ENCODE measurements around the gene PSD2. TPM values are rescaled to one million over a fixed set of nuclear protein-coding genes. Genes with fewer than 3 reads are reported as not detected.

Gene PSD2
- total and polyA plus RNA-seq, 10 of the 15 experiments (the other 5 are each of a cell fraction or from before 2014, with no cell fraction given), result 0.02 to 0.14 (median 0.03) TPM; not detected in 5

DNA sequence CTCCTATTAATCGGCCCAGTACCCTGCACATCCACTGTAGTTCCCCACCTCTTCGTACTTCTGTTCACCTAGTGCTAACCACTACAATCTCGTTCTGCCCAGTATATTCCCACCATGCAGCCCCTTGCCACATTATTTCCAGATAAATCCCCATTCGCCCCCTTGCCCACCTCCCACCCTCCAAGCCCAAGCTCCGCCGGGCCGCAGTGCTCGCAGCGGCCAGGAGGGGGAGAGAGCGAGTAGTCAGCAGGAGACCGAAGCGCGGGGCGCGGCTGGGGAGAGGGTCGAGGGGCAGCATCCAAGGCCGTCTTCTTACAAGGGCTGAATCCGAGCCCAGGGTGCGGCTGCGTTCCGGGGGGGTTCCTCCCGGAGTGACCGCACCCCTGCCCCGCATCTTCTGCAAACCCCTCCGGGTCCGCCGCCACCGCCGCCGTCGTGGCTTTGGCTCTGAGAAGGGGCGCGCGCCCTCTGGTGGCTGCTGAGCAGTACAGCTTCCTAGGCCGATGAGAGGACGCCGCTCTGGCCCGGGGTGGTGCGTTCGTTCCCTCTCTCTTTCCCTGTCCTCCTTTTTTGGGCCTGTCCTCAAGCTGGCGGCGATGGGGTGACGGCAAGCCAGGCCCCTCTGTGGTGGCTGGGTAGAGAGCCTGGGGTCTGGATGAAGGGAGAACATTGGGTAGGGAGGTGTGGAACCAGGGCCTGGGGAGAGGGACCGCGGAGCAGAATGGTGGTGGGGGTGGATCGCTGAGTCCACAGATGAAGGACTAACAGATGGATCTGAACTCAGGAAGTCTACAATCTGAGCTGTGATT is 30.0 kb upstream of the PSD2 start (continued):
- TF ChIP-seq, protein P1, sequence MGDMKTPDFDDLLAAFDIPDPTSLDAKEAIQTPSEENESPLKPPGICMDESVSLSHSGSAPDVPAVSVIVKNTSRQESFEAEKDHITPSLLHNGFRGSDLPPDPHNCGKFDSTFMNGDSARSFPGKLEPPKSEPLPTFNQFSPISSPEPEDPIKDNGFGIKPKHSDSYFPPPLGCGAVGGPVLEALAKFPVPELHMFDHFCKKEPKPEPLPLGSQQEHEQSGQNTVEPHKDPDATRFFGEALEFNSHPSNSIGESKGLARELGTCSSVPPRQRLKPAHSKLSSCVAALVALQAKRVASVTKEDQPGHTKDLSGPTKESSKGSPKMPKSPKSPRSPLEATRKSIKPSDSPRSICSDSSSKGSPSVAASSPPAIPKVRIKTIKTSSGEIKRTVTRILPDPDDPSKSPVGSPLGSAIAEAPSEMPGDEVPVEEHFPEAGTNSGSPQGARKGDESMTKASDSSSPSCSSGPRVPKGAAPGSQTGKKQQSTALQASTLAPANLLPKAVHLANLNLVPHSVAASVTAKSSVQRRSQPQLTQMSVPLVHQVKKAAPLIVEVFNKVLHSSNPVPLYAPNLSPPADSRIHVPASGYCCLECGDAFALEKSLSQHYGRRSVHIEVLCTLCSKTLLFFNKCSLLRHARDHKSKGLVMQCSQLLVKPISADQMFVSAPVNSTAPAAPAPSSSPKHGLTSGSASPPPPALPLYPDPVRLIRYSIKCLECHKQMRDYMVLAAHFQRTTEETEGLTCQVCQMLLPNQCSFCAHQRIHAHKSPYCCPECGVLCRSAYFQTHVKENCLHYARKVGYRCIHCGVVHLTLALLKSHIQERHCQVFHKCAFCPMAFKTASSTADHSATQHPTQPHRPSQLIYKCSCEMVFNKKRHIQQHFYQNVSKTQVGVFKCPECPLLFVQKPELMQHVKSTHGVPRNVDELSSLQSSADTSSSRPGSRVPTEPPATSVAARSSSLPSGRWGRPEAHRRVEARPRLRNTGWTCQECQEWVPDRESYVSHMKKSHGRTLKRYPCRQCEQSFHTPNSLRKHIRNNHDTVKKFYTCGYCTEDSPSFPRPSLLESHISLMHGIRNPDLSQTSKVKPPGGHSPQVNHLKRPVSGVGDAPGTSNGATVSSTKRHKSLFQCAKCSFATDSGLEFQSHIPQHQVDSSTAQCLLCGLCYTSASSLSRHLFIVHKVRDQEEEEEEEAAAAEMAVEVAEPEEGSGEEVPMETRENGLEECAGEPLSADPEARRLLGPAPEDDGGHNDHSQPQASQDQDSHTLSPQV (IDR thresholded peaks at IDR 0.05), result peak; percentile 82; the same call in 1 of the 2 replicates
- TF ChIP-seq MTA3 (IDR thresholded peaks at IDR 0.05; ENCODE audit: borderline replicate concordance, low read length) (no peak), DPF2 (IDR thresholded peaks at IDR 0.05) (peak; percentile 90), NR2C2 (IDR thresholded peaks at IDR 0.05; ENCODE audit: borderline replicate concordance, control insufficient read depth, insufficient read length, low read depth) (no peak), NR2F1 (conservative IDR thresholded peaks at IDR 0.05) (peak; percentile 61; the same call in 1 of the 2 replicates), LARP7 (IDR thresholded peaks at IDR 0.05) (peak; percentile 83), SMARCA5 (IDR thresholded peaks at IDR 0.05) (peak; percentile 96), RB1 (IDR thresholded peaks at IDR 0.05; ENCODE audit: borderline replicate concordance) (peak; percentile 97; the same call in 1 of the 2 replicates)
- TF ChIP-seq, protein P2, sequence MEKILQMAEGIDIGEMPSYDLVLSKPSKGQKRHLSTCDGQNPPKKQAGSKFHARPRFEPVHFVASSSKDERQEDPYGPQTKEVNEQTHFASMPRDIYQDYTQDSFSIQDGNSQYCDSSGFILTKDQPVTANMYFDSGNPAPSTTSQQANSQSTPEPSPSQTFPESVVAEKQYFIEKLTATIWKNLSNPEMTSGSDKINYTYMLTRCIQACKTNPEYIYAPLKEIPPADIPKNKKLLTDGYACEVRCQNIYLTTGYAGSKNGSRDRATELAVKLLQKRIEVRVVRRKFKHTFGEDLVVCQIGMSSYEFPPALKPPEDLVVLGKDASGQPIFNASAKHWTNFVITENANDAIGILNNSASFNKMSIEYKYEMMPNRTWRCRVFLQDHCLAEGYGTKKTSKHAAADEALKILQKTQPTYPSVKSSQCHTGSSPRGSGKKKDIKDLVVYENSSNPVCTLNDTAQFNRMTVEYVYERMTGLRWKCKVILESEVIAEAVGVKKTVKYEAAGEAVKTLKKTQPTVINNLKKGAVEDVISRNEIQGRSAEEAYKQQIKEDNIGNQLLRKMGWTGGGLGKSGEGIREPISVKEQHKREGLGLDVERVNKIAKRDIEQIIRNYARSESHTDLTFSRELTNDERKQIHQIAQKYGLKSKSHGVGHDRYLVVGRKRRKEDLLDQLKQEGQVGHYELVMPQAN (conservative IDR thresholded peaks at IDR 0.05), result peak; percentile 56; the same call in 1 of the 2 replicates
- TF ChIP-seq, protein P3, sequence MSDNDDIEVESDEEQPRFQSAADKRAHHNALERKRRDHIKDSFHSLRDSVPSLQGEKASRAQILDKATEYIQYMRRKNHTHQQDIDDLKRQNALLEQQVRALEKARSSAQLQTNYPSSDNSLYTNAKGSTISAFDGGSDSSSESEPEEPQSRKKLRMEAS (IDR thresholded peaks at IDR 0.05; ENCODE audit: low read depth, low read length), result 0 out of 2 replicates have a peak, but pooled peaks have one; percentile 17
- TF ChIP-seq, protein P4, sequence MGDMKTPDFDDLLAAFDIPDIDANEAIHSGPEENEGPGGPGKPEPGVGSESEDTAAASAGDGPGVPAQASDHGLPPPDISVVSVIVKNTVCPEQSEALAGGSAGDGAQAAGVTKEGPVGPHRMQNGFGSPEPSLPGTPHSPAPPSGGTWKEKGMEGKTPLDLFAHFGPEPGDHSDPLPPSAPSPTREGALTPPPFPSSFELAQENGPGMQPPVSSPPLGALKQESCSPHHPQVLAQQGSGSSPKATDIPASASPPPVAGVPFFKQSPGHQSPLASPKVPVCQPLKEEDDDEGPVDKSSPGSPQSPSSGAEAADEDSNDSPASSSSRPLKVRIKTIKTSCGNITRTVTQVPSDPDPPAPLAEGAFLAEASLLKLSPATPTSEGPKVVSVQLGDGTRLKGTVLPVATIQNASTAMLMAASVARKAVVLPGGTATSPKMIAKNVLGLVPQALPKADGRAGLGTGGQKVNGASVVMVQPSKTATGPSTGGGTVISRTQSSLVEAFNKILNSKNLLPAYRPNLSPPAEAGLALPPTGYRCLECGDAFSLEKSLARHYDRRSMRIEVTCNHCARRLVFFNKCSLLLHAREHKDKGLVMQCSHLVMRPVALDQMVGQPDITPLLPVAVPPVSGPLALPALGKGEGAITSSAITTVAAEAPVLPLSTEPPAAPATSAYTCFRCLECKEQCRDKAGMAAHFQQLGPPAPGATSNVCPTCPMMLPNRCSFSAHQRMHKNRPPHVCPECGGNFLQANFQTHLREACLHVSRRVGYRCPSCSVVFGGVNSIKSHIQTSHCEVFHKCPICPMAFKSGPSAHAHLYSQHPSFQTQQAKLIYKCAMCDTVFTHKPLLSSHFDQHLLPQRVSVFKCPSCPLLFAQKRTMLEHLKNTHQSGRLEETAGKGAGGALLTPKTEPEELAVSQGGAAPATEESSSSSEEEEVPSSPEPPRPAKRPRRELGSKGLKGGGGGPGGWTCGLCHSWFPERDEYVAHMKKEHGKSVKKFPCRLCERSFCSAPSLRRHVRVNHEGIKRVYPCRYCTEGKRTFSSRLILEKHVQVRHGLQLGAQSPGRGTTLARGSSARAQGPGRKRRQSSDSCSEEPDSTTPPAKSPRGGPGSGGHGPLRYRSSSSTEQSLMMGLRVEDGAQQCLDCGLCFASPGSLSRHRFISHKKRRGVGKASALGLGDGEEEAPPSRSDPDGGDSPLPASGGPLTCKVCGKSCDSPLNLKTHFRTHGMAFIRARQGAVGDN (IDR thresholded peaks at IDR 0.05), result no peak; the same call in 1 of the 2 replicates
- TF ChIP-seq, protein P5, sequence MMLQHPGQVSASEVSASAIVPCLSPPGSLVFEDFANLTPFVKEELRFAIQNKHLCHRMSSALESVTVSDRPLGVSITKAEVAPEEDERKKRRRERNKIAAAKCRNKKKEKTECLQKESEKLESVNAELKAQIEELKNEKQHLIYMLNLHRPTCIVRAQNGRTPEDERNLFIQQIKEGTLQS (IDR thresholded peaks at IDR 0.05; ENCODE audit: borderline replicate concordance, extremely low read depth, low read depth, low read length), result no peak
- TF ChIP-seq, protein P6, sequence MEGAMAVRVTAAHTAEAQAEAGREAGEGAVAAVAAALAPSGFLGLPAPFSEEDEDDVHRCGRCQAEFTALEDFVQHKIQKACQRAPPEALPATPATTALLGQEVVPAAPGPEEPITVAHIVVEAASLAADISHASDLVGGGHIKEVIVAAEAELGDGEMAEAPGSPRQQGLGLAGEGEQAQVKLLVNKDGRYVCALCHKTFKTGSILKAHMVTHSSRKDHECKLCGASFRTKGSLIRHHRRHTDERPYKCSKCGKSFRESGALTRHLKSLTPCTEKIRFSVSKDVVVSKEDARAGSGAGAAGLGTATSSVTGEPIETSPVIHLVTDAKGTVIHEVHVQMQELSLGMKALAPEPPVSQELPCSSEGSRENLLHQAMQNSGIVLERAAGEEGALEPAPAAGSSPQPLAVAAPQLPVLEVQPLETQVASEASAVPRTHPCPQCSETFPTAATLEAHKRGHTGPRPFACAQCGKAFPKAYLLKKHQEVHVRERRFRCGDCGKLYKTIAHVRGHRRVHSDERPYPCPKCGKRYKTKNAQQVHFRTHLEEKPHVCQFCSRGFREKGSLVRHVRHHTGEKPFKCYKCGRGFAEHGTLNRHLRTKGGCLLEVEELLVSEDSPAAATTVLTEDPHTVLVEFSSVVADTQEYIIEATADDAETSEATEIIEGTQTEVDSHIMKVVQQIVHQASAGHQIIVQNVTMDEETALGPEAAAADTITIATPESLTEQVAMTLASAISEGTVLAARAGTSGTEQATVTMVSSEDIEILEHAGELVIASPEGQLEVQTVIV (IDR thresholded peaks at IDR 0.05; ENCODE audit: borderline replicate concordance, partially characterized antibody), result no peak

Data from GM12878 (cell line).